HG02798 (cell line): ENCODE measurements around the gene SRPK1.
"Not testable (repeated sequence)": the region's sequence is repeated elsewhere in the genome, so short reads cannot be mapped to it uniquely, and the experiment has no call there.

Source experiments
- ATAC-seq: cut with Tn5 transposase; IDR thresholded peaks from one replicate; pipeline ENCODE4 v1.9.1; 2021; ENCODE audit warnings: mild to moderate bottlenecking; ENCODE audit not compliant: unreplicated experiment, poor library complexity

SRPK1 gene

GRCh38 chr6:35920793-35921732, at the start of gene SRPK1:
Gene SRPK1, minus strand, starts transcription at chr6:35921098. Its CDS starts 42 bp downstream, at chr6:35921056.
- peak; percentile 88 for ATAC-seq

- no peak for ATAC-seq
These were observed 49.3 kb upstream of the SRPK1 start for GRCh38 chr6:35970181-35970580.

GRCh38 chr6:35969646-35970045, 48.7 kb upstream of the SRPK1 start:
- no peak for ATAC-seq

- no peak for ATAC-seq
These were observed 47.9 kb upstream of the SRPK1 start for GRCh38 chr6:35968821-35969220.

- no peak for ATAC-seq
These were observed 46.3 kb upstream of the SRPK1 start for GRCh38 chr6:35967076-35967774.

- no peak for ATAC-seq
These were observed 42.1 kb upstream of the SRPK1 start for GRCh38 chr6:35962779-35963560.

- no peak for ATAC-seq
These were observed 39.3 kb upstream of the SRPK1 start for GRCh38 chr6:35960187-35960586.

GRCh38 chr6:35955970-35956369, 35.1 kb upstream of the SRPK1 start:
- no peak for ATAC-seq

- ATAC-seq, result no peak
These were observed 34.6 kb upstream of the SRPK1 start for GRCh38 chr6:35955521-35955920.

- no peak for ATAC-seq
These were observed 34.2 kb upstream of the SRPK1 start for GRCh38 chr6:35955071-35955470.

- ATAC-seq, result no peak
These were observed 33.4 kb upstream of the SRPK1 start for GRCh38 chr6:35954333-35954732.

- no peak for ATAC-seq
These were observed 27.8 kb upstream of the SRPK1 start for GRCh38 chr6:35948725-35949124.

- ATAC-seq, result no peak
These were observed 24.7 kb upstream of the SRPK1 start for GRCh38 chr6:35945650-35946025.

- no peak for ATAC-seq
These were observed 22.5 kb upstream of the SRPK1 start for GRCh38 chr6:35943390-35943789.

- no peak for ATAC-seq
These were observed 21.5 kb upstream of the SRPK1 start for GRCh38 chr6:35942355-35942754.

GRCh38 chr6:35941170-35941569, 20.3 kb upstream of the SRPK1 start:
- ATAC-seq, result not testable (repeated sequence)

- not testable (repeated sequence) for ATAC-seq
These were observed 19.1 kb upstream of the SRPK1 start for GRCh38 chr6:35940014-35940413.

GRCh38 chr6:35939259-35939658, 18.4 kb upstream of the SRPK1 start:
- ATAC-seq, result not testable (repeated sequence)

GRCh38 chr6:35936681-35937359, 15.9 kb upstream of the SRPK1 start:
- ATAC-seq, result no peak

GRCh38 chr6:35935469-35935868, 14.6 kb upstream of the SRPK1 start:
- ATAC-seq, result no peak
